Cardiac fibroblast (primary cell): ENCODE measurements around the gene RPRD1B.
A peak's percentile ranks its signal among the peaks of the same experiment; 100 is the strongest.

Source experiments
- DNase-seq, 2 donors: peaks; one replicate each; pipeline versions ENCODE4 v3.0.0 to v3.0.0-alpha.2; 2010; ENCODE audit warnings: low read depth in 2 of 2
- H3K4me3 ChIP-seq, 2 donors: replicated peaks in 1 of 2; 1 replicate in 1 of 2; 2 replicates in 1 of 2; pipeline ENCODE4 v1.5.1; 2011; ENCODE audit warnings: low read depth in 2 of 2, low read length in 2 of 2, mild to moderate bottlenecking in 2 of 2, moderate library complexity in 1 of 2
- TF ChIP-seq, protein P1 (sequence below): IDR thresholded peaks from one replicate; pipeline ENCODE4 v1.5.1; 2011; ENCODE audit warnings: low read depth, mild to moderate bottlenecking, low read length, inconsistent platforms

RPRD1B gene

DNA sequence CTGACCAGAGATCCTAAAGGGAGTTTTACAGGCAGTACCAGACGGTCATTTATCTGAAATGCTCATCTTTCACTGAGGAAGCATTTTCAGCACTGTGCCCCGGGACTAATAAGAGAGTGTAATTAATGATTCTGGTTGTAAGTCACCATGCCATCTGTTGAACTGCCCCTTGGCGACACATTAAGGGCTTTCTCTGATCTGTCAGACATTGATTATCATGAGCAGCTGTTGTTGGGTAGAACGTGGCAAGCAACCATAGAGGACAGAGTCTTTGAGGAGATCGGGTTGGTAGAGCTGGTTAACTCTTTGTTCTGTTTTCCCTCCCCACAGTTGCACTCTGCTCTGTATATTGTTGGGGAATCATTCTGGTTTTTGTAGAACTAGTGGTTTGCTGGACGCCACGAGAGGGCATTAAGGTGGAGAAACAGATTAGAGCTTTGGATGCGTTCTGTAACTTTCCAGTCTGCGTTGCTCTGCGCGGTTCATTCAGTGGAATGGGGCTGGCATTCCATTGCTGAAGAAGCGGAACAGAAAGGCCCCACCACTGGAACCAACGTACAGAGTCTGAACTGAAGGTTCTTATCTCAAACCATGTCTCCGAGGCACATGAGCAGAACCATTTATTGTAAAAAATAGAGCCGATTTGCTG lies 34.3 kb downstream of the RPRD1B start:
- no peak overlapping the region for H3K4me3 ChIP-seq
- DNase-seq: no peak
- TF ChIP-seq, protein P1, sequence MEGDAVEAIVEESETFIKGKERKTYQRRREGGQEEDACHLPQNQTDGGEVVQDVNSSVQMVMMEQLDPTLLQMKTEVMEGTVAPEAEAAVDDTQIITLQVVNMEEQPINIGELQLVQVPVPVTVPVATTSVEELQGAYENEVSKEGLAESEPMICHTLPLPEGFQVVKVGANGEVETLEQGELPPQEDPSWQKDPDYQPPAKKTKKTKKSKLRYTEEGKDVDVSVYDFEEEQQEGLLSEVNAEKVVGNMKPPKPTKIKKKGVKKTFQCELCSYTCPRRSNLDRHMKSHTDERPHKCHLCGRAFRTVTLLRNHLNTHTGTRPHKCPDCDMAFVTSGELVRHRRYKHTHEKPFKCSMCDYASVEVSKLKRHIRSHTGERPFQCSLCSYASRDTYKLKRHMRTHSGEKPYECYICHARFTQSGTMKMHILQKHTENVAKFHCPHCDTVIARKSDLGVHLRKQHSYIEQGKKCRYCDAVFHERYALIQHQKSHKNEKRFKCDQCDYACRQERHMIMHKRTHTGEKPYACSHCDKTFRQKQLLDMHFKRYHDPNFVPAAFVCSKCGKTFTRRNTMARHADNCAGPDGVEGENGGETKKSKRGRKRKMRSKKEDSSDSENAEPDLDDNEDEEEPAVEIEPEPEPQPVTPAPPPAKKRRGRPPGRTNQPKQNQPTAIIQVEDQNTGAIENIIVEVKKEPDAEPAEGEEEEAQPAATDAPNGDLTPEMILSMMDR: no peak

DNA sequence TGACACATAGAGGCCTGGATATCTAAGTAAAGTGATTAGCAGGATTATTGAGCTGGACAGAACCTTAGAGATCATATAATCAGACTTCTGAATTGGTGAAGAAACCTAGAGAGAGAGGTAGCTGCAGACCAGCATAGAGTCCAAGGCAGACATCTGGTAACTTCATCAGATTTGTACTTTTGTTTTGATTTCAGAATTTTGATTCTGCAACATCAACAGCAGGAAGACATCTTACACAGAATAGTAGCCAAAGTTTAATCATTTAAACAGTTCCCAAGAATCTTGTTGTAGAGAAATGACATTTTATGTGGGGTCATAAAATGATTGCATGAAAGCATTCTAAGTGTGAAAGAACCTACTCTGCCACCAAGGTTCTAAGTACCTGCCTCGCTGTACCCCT lies 39.4 kb downstream of the RPRD1B start:
- H3K4me3 ChIP-seq: no peak overlapping the region
- DNase-seq: no peak
- TF ChIP-seq, protein P1: no peak

DNA sequence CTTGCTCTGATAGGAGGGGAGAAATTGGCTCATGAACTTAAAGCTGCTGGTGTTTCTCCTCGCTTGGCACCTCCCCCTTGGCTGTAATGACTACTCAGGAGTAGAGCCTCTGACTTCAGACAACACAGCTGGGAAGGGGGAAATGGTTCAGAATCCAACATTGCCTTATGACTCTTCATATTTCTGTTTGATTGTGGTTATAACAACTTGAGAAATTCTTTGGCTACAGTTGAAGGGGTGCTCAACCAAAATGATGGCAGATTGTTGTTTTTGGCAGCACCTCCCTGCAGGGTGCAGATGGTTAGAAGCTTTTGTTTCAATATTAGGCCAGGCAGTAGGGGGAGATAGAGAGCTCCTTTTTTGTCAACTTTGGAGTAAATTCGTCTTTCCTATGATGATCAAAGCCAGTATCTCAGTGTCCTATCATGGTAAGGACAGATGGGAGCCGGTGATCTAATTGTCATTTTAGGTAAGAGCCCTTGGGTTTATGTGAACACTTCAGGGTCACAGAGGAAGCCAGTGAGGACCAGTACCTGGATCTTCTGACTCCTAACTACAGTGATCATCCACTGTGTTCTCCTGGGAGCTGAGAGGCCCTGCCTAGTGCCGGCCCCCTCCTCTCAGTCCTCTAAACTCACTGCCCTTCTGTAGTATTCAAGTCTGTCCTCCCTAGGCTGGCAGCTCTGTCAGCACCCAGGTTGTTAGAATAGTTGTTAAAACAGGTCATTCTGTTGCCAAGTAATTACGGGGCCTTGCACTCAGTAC lies 39.9 kb downstream of the RPRD1B start:
- TF ChIP-seq, protein P1: peak; percentile 82
- DNase-seq: peak; percentile 98
- no peak overlapping the region for H3K4me3 ChIP-seq

DNA sequence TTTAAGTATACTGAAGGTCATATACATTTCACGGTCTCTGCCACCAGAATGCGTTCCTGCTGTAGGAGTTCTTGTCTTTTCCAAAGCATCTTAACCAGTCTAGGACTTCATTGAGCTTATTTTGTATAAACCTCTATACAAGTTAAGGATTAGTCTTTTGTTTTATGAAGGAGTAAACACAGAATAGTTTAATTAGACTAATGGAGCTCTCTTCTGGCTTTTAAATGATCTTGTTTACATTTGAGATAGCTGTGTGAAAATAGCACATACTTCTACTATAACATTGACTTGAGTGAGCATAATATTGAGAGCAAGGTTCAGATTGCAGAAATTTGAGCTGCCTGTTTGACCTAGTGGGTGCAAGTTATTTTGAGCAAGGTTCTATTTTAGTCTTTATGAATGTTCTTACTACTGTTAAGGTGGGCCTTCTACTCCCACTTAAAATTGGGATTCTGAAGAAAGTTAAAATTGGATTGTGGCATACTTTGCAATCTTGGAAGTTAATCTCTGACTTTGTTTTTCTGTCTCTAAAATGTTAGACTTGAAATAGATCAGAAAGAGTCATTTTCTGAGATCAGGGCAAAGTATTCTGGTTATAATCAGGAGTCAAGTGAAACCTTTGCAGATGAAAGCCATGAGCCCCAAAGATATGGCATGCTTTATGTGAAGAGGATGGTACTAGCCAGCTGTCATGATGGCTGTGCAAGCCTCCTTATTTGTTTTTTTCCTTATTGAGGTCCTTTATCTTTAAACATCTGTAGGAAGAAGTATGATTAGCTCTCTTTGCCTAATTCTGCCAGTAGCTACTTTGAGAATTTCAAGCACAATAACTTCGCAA lies 41.8 kb downstream of the RPRD1B start:
- H3K4me3 ChIP-seq: no peak overlapping the region
- peak in 1 of 2 donors; percentile 6 for DNase-seq
- TF ChIP-seq, protein P1: no peak

DNA sequence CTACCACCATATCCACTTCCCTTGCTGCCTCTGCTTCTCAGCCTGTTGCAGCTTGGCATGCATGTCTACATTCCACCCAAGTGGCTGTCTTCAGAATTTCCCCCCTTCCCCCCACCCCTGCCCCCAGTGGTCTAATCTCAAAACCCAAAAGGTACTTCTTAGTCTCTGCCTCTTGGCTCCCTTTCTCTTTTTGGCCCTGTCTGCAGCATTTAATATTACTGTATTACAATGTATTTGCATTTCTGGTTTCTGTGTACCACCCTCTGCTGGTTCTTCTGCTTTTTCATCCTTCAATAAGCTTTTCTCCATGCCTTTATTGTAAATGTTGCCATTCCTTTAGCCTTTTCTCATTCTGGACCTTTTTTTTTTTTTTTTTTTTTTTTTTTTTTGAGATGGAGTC lies 43.0 kb downstream of the RPRD1B start:
- TF ChIP-seq, protein P1: no peak
- no peak overlapping the region for H3K4me3 ChIP-seq
- DNase-seq: no peak

DNA sequence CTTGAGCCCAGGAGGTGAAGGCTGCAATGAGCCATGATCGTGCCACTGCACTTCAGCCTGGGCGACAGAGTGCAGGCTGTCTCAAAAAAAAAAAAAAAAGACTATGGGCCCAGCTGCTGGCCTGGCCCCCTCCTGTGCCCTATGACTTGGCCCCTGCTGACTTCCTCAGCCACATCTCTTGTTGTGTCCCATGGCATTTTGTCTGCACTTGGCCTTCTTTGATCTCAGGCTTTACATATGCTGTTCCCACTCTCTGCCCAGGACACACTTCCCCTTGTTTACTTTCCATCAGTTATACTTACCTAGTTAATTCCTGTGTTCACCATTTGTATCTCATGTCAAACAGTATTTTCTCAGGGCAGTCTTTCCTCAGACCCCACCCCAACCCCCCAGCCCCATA lies 44.5 kb downstream of the RPRD1B start:
- TF ChIP-seq, protein P1: no peak
- no peak for DNase-seq
- no peak overlapping the region for H3K4me3 ChIP-seq
